ENCODE results near the gene SPIN2B. TPM values are rescaled to one million over a fixed set of nuclear protein-coding genes. Genes with fewer than 3 reads are reported as not detected.
"Not testable (repeated sequence)": the region's sequence is repeated elsewhere in the genome, so short reads cannot be mapped to it uniquely, and the experiment has no call there.

The SPIN2B gene
- total and polyA plus RNA-seq, 2 of the 4 experiments (the other 2 are of a cell fraction) = 3.0 to 9.3 TPM

DNA sequence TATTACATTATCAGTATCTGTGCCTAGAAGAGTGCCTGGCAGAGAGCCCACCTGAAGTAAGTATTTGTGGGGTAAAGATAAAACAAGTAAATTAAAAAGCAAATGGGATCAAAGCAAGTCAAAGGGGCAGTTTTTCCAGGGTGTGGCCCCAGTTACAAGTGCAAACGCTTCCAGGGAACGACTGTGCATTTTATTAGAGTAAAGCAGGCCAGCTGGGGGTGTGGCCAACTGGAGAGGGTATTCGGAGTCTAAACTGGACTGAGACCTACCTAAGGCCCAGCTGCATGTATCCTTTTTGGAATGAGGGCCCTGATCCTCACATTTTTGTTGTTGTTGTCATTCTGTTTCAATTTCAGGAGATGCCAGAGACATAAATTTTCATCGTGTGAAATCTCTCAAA lies 3.8 kb downstream of the SPIN2B start:
- H2AK9ac ChIP-seq (replicated peaks; ENCODE audit: low read depth, low read length, poor library complexity); H3K4ac ChIP-seq (ENCODE audit: low read depth, low read length); H4K8ac ChIP-seq (ENCODE audit: low read depth in 2 of 2, low read length in 2 of 2); ATAC-seq (ENCODE audit: low read depth); H3K9me3 ChIP-seq (ENCODE audit: control insufficient read depth, insufficient read depth, low read length); H3K14ac ChIP-seq (replicated peaks; ENCODE audit: low read depth, low read length); H2BK120ac ChIP-seq (ENCODE audit: low read depth, low read length); H3K4me3 ChIP-seq (ENCODE audit: insufficient read depth, low read depth, low read length); intact Hi-C loops (cut with micrococcal nuclease); H2BK20ac ChIP-seq (ENCODE audit: low read depth, low read length); H3K4me2 ChIP-seq (ENCODE audit: low read depth, low read length); CTCF ChIA-PET; H3K27ac ChIP-seq (ENCODE audit: insufficient read depth, low read length); DNase-seq; H2AK5ac ChIP-seq (ENCODE audit: low read depth, low read length); H3K23ac ChIP-seq (ENCODE audit: low read depth, low read length); H3K27me3 ChIP-seq (ENCODE audit: control insufficient read depth, insufficient read depth, low read length); dilution Hi-C loops (cut with HindIII; ENCODE audit: low sequenced_read_pairs, unreplicated experiment); POLR2A ChIA-PET (ENCODE audit: unreplicated experiment); BruUV-seq (replicated peaks); H3K4me1 ChIP-seq (ENCODE audit: control insufficient read depth, insufficient read depth, low read length); H3K9me1 ChIP-seq (ENCODE audit: insufficient read depth, low read length); H3K9ac ChIP-seq (ENCODE audit: low read depth, low read length); H4K91ac ChIP-seq (ENCODE audit: insufficient read depth, low read depth, low read length); H2AFZ ChIP-seq (replicated peaks; ENCODE audit: low read length, poor library complexity); H4K5ac ChIP-seq (ENCODE audit: low read depth, low read length); H2BK5ac ChIP-seq (ENCODE audit: low read depth, low read length, poor library complexity, severe bottlenecking); H3K56ac ChIP-seq (ENCODE audit: extremely low read depth, insufficient read depth, low read length); H3K36me3 ChIP-seq (ENCODE audit: control insufficient read depth, insufficient read depth, low read length); H2BK15ac ChIP-seq (ENCODE audit: low read depth, low read length); H4K20me1 ChIP-seq (ENCODE audit: insufficient read depth, low read length); H3K18ac ChIP-seq (ENCODE audit: low read depth, low read length); H3K79me1 ChIP-seq (ENCODE audit: low read depth in 1 of 2, low read length in 2 of 2): not testable (repeated sequence)
- 37% methylated on average over 2 of the region's 4 CpGs; no CpG with 5 or more reads in 1 of the 2 experiments for WGBS, 2 experiments (ENCODE audit: extremely low coverage in 2 of 2, insufficient read length in 1 of 2)
- in situ Hi-C loops (cut with MboI; ENCODE audit: low sequenced_read_pairs) = loop anchor here (25.0 kb wide), 1 partner anchor 305 kb away; no protein-coding TSS in a partner anchor

All from IMR-90 (cell line).